ENCODE results near the gene PLCD3.

Gene PLCD3

GRCh38 chr17:45116434-45117016 is 15.8 kb downstream of the PLCD3 start:
- POLR2A ChIA-PET = no interaction called here
- no peak for TF ChIP-seq CTCF (IDR thresholded peaks at IDR 0.05; ENCODE audit: control extremely low read depth, extremely low read depth, low read depth, missing control alignments)

DNA sequence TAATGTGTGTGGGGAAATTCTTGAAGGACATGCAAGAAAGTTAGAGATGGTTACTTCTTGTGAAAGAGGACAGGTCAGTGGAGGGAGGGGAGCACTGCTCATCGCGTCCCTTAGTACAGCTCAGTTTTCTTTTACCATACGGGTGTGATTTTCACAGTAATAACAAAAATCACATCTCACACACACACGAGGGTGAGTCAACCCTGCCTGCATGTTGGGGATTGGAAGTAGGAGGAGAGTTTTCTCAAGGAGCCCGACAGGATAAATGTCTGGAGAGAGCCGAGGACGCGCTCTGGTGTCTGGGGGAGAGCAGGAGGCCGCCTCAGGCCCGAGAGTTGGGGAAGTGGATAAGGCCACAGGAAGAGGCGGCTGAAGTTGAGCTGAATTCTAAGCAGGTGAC is 16.4 kb downstream of the PLCD3 start:
- no peak for DNase-seq (ENCODE audit: extremely low spot score)
- POLR2A ChIA-PET = no interaction called here
- TF ChIP-seq CTCF (IDR thresholded peaks at IDR 0.05; ENCODE audit: control extremely low read depth, extremely low read depth, low read depth, missing control alignments) = no peak
- CTCF ChIA-PET = interaction anchor here (4.2 kb wide), 1 partner anchor 20 kb away, joined by 21 read pairs; the partner anchor contains the start of gene ACBD4

More at GRCh38 chr17:45116434-45117016, 15.8 kb downstream of the PLCD3 start:
- no peak for DNase-seq (ENCODE audit: extremely low spot score)
- CTCF ChIA-PET = interaction anchor here (4.2 kb wide), 1 partner anchor 19 kb away, joined by 21 read pairs; the partner anchor contains the start of gene ACBD4

DNA sequence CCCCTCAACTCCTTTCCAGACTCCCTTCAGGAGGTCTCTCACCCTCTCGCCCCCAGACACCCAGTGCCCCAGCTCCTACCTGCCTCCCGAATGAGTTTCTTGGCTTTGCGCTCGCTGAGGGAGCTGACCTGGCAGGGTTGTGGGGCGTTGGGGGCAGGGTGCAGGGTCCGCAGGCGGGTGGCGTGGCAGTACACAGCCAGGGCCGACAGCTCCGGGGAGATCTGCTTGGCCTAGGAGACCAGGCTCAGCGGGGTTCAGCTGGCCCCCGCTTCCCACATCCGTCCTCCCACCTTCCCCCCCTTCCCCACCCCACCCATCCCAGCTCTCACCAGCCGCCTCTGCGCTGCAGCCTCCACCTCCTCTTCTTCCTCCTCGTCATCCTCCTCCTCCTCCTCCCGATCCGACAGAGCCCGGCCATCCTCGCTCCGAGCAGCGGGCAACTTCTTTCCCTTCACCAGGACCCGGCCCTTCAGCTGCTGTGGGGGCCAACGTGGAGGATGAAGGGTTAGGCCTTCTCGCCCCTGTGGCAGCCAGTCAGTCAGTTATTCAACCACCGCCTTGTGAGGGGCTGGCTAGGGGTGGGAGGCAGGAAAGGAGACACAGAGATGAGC is 17.2 kb downstream of the PLCD3 start:
- ChIA-PET POLR2A (no interaction called here), CTCF (interaction anchor here (0.6 to 4.2 kb wide), 5 partner anchors 15 to 204 kb away, joined by 3 to 21 read pairs (median 3); partner anchors contain the start of gene ACBD4)

DNA sequence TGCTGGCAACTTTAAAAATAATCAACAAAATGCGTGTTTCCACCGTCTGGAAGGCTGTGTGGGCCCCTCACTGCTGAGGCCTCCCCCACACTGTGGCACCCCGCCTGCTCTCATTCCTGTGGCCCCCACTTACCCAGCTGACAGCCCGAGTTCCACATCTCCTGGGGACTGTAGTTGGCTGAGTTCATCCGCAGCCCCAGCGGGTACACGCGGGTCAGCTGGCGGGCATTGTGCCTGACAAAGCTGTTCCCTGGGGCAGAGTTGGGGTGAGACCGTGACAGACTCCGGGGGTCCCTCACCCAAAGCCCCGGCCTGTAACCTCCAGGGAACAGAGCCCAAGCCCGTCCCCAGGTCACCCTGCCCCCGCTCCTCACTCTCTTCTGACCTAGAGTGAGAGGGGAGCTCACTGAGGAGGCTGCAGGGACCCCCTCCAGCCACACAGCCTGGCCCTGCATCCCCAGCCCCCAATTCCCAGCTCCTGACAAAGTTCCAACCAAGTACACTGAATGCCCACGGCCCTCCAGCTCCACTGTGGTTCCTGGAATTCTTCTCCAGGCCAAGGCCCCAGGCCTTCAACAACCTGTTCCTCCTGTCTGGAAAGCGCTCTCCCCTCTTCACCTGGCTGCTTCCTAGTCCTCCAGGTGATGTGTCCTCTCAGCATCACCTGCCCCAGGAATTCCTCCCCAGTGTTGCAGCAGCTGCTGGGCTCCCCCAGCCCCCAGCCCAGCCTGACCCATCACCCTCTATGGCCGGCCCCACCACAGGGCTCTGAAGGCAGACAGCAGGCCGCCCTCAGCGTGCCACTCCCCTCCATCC is 18.0 kb downstream of the PLCD3 start:
- ChIA-PET POLR2A (no interaction called here), CTCF (interaction anchor here (0.9 to 1.6 kb wide), 3 partner anchors 15 to 203 kb away, joined by 3 to 6 read pairs (median 3); no protein-coding TSS in a partner anchor)

More for the DNA sequence above, 17.2 kb downstream of the PLCD3 start:
- no peak for DNase-seq (ENCODE audit: extremely low spot score)
- no peak for TF ChIP-seq CTCF (IDR thresholded peaks at IDR 0.05; ENCODE audit: control extremely low read depth, extremely low read depth, low read depth, missing control alignments)

GRCh38 chr17:45113424-45113754 is 18.9 kb downstream of the PLCD3 start:
- ChIA-PET CTCF (interaction anchor here (1.8 kb wide), 1 partner anchor 193 kb away, joined by 5 read pairs; no protein-coding TSS in a partner anchor), POLR2A (no interaction called here)

More for the DNA sequence above, 18.0 kb downstream of the PLCD3 start:
- TF ChIP-seq CTCF (IDR thresholded peaks at IDR 0.05; ENCODE audit: control extremely low read depth, extremely low read depth, low read depth, missing control alignments) = no peak
- DNase-seq (ENCODE audit: extremely low spot score) = no peak

More at GRCh38 chr17:45113424-45113754, 18.9 kb downstream of the PLCD3 start:
- TF ChIP-seq CTCF (IDR thresholded peaks at IDR 0.05; ENCODE audit: control extremely low read depth, extremely low read depth, low read depth, missing control alignments) = no peak
- DNase-seq (ENCODE audit: extremely low spot score) = no peak

Measured in GM10248 (cell line).